T-helper 2 cell treated with Interferon-gamma antibody and Interleukin-4, amounts not matched to agents 100 ng/mL and 5 ng/mL, for 36 hours (primary cell): ENCODE results near the gene ARHGDIB. TPM values are rescaled to one million over a fixed set of nuclear protein-coding genes. Genes with fewer than 3 reads are reported as not detected.

Experiments
- intact Hi-C: fragments of 100-400 bp; cut with micrococcal nuclease; formaldehyde crosslinking; loops from one replicate; pipeline ENCODE4 v1.15.1; 2023
- total RNA-seq: library from RNA; stranded (reverse); gene quantifications from 2 replicates; pipeline ENCODE4 v1.2.3, GENCODE V29; 2022

The ARHGDIB gene
- total RNA-seq, 1 donor from 2014 or later: 1,650 TPM

GRCh38 chr12:14958361-14959125 lies 2.9 kb downstream of the ARHGDIB start:
- intact Hi-C loops: loop anchor here (10.0 kb wide), 1 partner anchor 564 kb away; no protein-coding TSS in a partner anchor

GRCh38 chr12:14957551-14958168 lies 3.7 kb downstream of the ARHGDIB start:
- intact Hi-C loops: loop anchor here (10.0 kb wide), 1 partner anchor 563 kb away; no protein-coding TSS in a partner anchor

GRCh38 chr12:14956905-14957304 lies 4.5 kb downstream of the ARHGDIB start:
- intact Hi-C loops: loop anchor here (10.0 kb wide), 1 partner anchor 562 kb away; no protein-coding TSS in a partner anchor

- intact Hi-C loops: loop anchor here (10.0 kb wide), 1 partner anchor 561 kb away; no protein-coding TSS in a partner anchor
Measured at GRCh38 chr12:14956024-14956891, 5.1 kb downstream of the ARHGDIB start.

GRCh38 chr12:14954269-14954668 lies 7.1 kb downstream of the ARHGDIB start:
- intact Hi-C loops: loop anchor here (5.0 to 10.0 kb wide), 2 partner anchors 559 to 1852 kb away; partner anchors contain the start of gene GSG1

- intact Hi-C loops: loop anchor here (5.0 to 10.0 kb wide), 2 partner anchors 559 to 1851 kb away; partner anchors contain the start of gene GSG1
Measured at GRCh38 chr12:14953752-14954151, 7.6 kb downstream of the ARHGDIB start.

GRCh38 chr12:14952299-14952921 lies 9.0 kb downstream of the ARHGDIB start:
- intact Hi-C loops: loop anchor here (1.0 to 10.0 kb wide), 3 partner anchors 9 to 1850 kb away; partner anchors contain the start of genes ARHGDIB and GSG1

- intact Hi-C loops: loop anchor here (1.0 to 10.0 kb wide), 3 partner anchors 9 to 1850 kb away; partner anchors contain the start of genes ARHGDIB and GSG1
Measured at GRCh38 chr12:14951851-14952250, 9.6 kb downstream of the ARHGDIB start.

- intact Hi-C loops: loop anchor here (5.0 to 10.0 kb wide), 2 partner anchors 556 to 1849 kb away; partner anchors contain the start of gene GSG1
Measured at GRCh38 chr12:14950982-14951746, 10.2 kb downstream of the ARHGDIB start.

- intact Hi-C loops: loop anchor here (5.0 to 10.0 kb wide), 2 partner anchors 556 to 1848 kb away; partner anchors contain the start of gene GSG1
Measured at GRCh38 chr12:14950421-14950820, 11.0 kb downstream of the ARHGDIB start.

- intact Hi-C loops: loop anchor here (5.0 to 10.0 kb wide), 2 partner anchors 555 to 1847 kb away; partner anchors contain the start of gene GSG1
Measured at GRCh38 chr12:14949631-14950030, 11.8 kb downstream of the ARHGDIB start.

GRCh38 chr12:14948672-14949071 lies 12.7 kb downstream of the ARHGDIB start:
- intact Hi-C loops: loop anchor here (1.0 kb wide), 2 partner anchors 13 to 177 kb away; partner anchors contain the start of gene ARHGDIB

GRCh38 chr12:14946861-14947260 lies 14.5 kb downstream of the ARHGDIB start:
- intact Hi-C loops: no loop called here

GRCh38 chr12:14946162-14946561 lies 15.2 kb downstream of the ARHGDIB start:
- intact Hi-C loops: no loop called here

GRCh38 chr12:14942196-14942931 lies 19.0 kb downstream of the ARHGDIB start:
- intact Hi-C loops: no loop called here

GRCh38 chr12:14941369-14941768 lies 20.0 kb downstream of the ARHGDIB start:
- intact Hi-C loops: no loop called here

GRCh38 chr12:14938301-14938700 lies 23.1 kb downstream of the ARHGDIB start, which contains the start of gene ERP27:
Gene ERP27, minus strand, starts transcription at chr12:14938537. Its CDS starts 29 bp downstream, at chr12:14938508.
- intact Hi-C loops: no loop called here

GRCh38 chr12:14937689-14938088 lies 23.7 kb downstream of the ARHGDIB start:
- intact Hi-C loops: loop anchor here (1.0 kb wide), 1 partner anchor 58 kb away; no protein-coding TSS in a partner anchor
